ELF-1 (cell line): Measurements from ENCODE around the gene D2HGDH.
"Not testable (repeated sequence)": the region's sequence is repeated elsewhere in the genome, so short reads cannot be mapped to it uniquely, and the experiment has no call there.

Source experiments
- DNase-seq: peaks from one replicate; pipeline ENCODE4 v3.0.0-alpha.2; 2016; ENCODE audit warnings: low read depth, low spot score

The D2HGDH gene

GRCh38 chr2:241724975-241725870, 9.2 kb upstream of the D2HGDH start:
- no peak for DNase-seq

- DNase-seq: no peak
Measured at GRCh38 chr2:241726459-241726858, 8.0 kb upstream of the D2HGDH start.

- DNase-seq: no peak
Measured at GRCh38 chr2:241728000-241728399, 6.4 kb upstream of the D2HGDH start.

GRCh38 chr2:241728627-241729026, 5.8 kb upstream of the D2HGDH start:
- DNase-seq: no peak

- no peak for DNase-seq
Measured at GRCh38 chr2:241729868-241730267, 4.6 kb upstream of the D2HGDH start.

GRCh38 chr2:241730671-241731293, 3.6 kb upstream of the D2HGDH start:
- no peak for DNase-seq

GRCh38 chr2:241732513-241733186, 1.8 kb upstream of the D2HGDH start:
- peak; percentile 70 for DNase-seq

GRCh38 chr2:241733391-241734207, 831 bp upstream of the D2HGDH start:
- DNase-seq: no peak

- no peak for DNase-seq
Measured at GRCh38 chr2:241734208-241734466, 293 bp upstream of the D2HGDH start.

GRCh38 chr2:241736111-241736510, 1.7 kb downstream of the D2HGDH start:
- no peak for DNase-seq

- no peak for DNase-seq
Measured at GRCh38 chr2:241738040-241738686, 3.7 kb downstream of the D2HGDH start.

- DNase-seq: no peak
Measured at GRCh38 chr2:241739177-241739576, 4.7 kb downstream of the D2HGDH start.

- no peak for DNase-seq
Measured at GRCh38 chr2:241739651-241740050, 5.2 kb downstream of the D2HGDH start.

GRCh38 chr2:241741016-241741415, 6.6 kb downstream of the D2HGDH start:
- no peak for DNase-seq

GRCh38 chr2:241742320-241742939, 8.0 kb downstream of the D2HGDH start:
- DNase-seq: no peak

GRCh38 chr2:241743008-241743407, 8.6 kb downstream of the D2HGDH start:
- not testable (repeated sequence) for DNase-seq

GRCh38 chr2:241743620-241744019, 9.2 kb downstream of the D2HGDH start:
- DNase-seq: no peak

- no peak for DNase-seq
Measured at GRCh38 chr2:241744028-241744754, 9.8 kb downstream of the D2HGDH start.

- peak; percentile 26 for DNase-seq
Measured at GRCh38 chr2:241745276-241745675, 10.8 kb downstream of the D2HGDH start.

GRCh38 chr2:241746084-241746483, 11.7 kb downstream of the D2HGDH start:
- DNase-seq: no peak
